Dedifferentiated amniotic fluid mesenchymal stem cell (primary cell): ENCODE data around the gene ATXN2L.
"Not testable (repeated sequence)": the region's sequence is repeated elsewhere in the genome, so short reads cannot be mapped to it uniquely, and the experiment has no call there.

Experiments used
- DNase-seq: peaks from one replicate; pipeline ENCODE4 v3.0.0-alpha.2; 2016; ENCODE audit errors: extremely low spot score

Gene ATXN2L, protein sequence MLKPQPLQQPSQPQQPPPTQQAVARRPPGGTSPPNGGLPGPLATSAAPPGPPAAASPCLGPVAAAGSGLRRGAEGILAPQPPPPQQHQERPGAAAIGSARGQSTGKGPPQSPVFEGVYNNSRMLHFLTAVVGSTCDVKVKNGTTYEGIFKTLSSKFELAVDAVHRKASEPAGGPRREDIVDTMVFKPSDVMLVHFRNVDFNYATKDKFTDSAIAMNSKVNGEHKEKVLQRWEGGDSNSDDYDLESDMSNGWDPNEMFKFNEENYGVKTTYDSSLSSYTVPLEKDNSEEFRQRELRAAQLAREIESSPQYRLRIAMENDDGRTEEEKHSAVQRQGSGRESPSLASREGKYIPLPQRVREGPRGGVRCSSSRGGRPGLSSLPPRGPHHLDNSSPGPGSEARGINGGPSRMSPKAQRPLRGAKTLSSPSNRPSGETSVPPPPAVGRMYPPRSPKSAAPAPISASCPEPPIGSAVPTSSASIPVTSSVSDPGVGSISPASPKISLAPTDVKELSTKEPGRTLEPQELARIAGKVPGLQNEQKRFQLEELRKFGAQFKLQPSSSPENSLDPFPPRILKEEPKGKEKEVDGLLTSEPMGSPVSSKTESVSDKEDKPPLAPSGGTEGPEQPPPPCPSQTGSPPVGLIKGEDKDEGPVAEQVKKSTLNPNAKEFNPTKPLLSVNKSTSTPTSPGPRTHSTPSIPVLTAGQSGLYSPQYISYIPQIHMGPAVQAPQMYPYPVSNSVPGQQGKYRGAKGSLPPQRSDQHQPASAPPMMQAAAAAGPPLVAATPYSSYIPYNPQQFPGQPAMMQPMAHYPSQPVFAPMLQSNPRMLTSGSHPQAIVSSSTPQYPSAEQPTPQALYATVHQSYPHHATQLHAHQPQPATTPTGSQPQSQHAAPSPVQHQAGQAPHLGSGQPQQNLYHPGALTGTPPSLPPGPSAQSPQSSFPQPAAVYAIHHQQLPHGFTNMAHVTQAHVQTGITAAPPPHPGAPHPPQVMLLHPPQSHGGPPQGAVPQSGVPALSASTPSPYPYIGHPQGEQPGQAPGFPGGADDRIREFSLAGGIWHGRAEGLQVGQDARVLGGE

DNA sequence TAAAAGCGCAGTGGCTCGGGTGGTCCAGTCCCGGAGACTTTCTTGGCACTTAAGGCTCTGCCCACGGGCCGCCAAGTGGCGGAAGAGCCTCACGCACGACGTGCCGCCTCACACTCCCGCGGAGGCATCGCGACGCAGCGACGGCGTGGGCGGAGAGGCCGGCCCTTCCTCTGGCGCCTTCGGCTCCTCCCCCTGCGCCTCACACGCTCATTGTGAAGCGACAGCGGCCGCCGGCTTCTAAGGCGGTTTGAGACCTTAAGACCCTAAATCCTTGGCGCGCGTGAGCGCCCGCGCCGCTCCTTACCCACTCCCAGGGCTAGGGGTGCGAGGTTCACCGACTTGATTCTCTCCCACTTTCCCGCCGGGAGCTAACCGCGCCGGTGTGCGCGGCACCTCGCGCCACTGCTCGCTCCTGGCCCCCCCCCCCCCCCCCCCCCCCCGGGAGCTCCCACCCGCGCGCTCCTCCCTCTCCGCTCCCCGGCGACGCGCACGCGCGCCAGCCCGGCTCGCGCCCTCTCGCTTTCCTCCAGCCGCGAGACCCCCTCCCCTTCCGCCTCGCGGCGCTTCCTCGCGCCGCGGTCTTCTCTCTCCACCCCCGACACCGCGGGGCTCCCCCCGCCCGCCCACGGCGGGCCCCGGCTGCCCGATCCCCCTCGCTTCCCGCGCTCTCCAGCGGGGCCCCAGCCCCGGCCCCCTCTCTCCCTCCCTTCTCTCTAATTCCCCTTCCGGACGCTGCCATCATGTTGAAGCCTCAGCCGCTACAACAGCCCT lies at the start of gene ATXN2L:
TSS of gene ATXN2L (plus strand) at position 480 of the 771 bp plus-strand sequence. CDS start at position 741, 261 bp downstream.
- peak; percentile 96 for DNase-seq

DNA sequence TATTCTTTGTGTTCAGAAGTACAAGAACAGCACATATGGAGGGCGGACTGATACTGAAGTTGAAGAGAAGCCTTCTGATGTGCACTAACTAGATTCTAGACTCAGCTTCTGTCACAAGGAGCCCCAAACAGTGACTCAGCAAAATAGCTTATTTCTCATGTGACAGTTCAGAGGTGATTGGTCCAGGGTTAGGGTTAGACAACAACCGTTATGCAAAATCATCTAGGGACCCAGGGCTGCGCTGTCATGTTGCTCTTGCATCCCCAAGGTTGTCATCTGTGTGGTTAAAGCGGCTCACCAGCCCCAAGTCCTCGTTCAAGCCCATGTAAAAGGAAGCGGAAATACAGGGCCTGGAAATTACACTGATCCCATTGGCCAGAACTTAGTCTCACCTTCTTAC lies 41.1 kb upstream of the ATXN2L start:
- not testable (repeated sequence) for DNase-seq

DNA sequence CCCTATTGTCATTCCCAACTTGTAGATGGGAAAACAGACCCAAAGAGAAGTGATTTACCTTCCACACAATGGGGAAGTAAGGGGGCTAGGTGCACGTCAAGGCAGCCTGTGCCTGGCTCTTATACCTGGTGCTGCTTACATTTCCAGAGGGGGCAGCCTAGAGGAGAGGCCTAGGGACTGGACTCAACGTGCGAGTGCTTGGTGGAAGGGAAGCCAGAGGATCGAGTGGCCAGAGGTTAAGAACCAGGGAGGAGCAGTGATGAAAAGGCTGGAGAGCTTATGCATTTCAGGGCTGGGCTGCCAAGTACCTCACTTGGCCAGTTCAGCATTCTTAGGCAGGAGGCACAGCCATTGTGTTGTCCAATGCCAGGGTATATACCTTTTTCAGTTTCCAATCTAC lies 40.4 kb upstream of the ATXN2L start:
- DNase-seq: not testable (repeated sequence)

DNA sequence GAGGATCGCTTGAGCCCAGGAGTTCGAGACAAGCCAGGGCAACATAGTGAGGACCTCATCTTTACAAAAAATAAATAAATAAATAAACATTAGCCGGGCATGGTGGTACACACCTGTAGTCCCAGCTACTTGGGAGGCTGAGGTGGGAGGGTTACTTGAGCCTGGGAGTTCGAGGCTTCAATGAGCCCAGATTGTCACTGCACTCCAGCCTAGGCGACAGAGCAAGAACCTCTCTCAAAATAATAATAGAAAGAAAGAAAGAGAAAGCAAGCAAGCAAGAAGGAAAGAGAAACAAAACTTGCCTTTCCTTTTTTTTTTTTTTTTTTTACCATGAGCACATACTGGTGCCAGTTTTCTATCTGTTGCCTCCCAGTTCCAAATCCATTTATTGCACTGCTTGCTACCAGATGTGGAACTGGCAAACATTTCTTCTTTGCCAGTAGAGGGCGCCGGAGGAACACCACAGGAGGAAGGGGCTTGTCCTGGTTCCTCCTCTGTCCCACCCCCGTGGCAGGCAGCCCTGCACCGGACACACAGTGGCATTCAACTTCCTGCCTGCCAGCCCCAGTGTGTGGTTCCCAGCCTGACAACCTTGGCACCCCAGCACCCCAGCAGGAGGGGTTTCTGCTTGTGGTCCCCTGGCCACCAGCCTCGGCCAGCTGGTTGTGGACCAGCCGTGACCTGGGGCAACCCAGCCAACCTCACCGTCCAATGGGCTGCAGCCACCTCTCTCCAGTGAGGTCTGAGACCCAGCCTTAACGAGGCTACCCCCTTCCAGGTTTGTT lies 20.4 kb upstream of the ATXN2L start:
- DNase-seq: peak; percentile 86

DNA sequence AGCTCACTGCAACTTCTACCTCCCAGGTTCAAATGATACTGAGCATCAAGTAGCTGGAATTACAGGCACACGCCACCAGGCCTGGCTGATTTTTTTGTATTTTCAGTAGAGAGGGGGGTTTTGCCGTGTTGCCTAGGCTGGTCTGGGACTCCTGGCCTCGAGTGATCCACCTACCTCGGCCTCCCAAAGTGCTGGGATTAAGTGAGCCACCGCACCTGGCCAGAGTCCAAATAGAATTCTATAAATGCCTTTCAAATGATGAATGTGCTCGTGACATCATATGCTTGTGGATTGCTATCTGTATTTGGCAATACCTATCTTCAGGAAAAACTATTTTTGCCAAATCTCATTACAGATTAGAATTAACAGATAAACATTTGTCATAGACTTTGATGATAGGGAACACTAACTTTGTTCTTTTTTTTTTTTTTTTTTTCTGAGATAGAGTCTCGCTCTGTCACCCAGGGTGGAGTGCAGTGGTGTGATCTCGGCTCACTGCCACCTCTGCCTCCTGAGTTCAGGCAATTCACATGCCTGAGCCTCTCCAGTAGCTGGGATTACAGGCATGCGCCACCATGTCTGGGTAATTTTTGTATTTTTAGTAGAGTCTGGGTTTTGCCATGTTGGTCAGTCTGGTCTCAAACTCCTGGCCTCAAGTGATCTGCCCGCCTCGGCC lies 15.2 kb upstream of the ATXN2L start:
- not testable (repeated sequence) for DNase-seq

DNA sequence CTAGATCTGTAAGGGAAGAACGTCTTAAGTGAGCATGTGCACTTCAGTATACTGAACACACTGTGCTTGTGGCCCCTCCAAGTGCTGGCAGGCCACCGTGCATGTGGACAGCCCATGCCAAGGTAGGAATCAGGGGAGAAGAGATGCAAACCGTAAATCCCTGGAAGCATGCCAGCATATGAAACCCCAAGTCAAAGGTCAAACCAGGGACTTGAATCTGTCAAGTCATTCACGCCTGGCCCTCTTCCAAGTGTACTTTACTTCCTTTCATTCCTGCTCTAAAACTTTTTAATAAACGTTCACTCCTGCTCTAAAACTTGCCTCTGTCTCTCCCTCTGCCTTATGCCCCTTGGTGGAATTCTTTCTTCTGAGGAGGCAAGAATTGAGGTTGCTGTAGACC lies 2.8 kb upstream of the ATXN2L start:
- DNase-seq: no peak

DNA sequence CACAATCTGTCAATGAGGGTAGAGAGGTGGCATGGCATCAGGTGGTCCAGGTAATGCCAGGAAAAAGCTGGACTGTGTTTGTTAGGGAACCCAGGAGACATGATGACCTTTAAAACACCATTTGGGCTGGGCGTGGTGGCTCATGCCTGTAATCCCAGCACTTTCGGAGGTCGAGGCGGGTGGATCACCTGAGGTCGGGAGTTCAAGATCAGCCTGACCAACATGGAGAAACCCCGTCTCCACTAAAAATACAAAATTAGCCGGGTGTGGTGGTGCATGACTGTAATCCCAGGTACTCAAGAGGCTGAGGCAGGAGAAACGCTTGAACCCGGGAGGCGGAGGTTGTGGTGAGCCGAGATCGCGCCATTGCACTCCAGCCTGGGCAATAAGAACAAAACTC lies 2.3 kb upstream of the ATXN2L start:
- DNase-seq: not testable (repeated sequence)

DNA sequence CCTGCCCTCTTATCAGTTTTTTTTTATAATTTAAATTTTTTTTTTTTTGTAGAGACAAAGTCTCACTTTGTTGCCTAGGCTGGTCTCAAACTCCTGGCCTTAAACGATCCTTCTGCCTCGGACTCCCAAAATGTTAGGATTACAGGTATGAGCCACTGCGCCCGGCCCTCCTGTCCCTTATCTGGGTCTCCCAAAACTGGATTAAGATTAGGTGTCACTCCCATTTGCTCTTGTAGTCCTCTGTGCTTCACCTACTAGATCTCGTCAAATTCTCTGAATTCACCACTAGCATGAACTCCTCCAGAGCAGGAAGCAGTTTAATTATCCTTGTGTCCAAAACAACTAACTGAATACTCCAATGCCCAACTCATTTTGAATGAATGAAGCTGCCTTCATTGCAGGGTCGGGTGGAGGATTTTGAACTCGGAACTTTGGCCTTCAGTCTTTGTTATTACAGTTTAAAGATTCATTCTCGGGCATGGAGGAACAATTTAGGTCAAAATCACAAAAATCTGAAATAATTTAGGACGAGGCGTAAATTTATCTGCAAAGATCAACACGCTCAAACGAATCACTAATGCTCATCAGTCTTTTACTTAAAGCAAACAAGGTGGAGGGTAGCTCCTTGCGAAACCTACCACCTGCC lies 802 bp upstream of the ATXN2L start:
- no peak for DNase-seq

DNA sequence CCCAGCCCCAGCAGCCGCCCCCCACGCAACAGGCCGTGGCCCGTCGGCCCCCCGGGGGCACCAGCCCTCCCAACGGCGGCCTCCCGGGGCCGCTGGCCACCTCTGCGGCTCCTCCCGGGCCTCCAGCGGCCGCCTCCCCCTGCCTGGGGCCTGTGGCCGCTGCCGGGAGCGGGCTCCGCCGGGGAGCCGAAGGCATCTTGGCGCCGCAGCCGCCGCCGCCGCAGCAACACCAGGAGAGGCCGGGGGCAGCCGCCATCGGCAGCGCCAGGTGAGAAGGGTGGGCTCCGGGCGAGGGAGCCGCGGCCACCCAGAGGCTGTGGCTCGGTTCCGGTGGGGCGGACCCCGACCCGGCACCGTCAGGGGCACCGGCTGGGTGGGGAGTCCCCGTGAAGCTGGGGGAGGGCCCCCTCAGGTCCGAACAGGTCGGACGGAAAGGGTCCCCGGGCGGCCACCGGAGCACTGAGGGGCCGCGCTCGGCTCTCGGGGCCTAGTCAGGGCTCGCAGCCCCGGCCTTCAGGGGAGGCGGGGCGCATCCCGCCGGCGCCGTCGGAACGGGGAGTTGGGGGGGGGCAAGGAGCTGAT lies 583 bp downstream of the ATXN2L start:
- DNase-seq: no peak

DNA sequence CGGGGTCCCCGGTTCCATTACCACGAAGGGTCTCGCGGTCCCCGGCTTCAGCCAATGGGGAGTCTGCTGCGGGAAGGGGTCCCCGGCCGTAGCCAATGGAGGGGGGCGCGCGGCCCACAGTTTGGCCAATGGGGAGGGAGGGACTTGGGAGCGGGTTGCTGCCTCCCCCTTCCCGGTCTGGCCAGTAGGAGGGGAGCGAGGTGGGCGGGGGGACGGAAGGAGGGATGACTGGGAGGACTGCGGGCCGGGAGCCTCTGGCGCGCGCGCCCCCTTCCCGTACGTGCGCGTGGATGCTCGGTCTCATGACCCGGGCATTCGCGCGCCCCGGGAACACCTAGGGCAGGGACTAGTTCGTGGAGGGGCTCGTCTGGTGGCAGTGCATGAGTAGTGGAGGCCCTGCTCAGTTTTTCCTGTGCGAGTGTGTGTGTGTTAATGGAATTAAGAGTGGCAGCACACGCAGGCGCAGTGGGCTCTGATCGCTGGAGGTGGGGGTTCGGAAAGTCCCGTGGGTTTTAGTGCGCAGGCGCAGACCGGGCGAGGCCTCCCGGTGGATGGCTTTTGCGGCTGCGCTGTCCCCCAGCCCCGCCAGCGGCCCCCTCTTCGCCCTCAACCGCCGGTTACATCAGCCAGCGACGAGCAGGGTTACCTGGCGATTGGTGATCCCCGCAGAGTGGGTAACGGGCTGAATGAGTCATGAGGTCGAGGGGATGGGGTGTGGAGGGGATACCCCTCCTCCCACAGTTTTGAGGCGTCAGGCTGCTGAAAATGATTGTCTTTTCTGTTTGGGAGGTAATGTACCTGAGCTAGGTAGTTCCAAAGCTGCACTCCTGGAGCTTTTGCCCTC lies 1.3 kb downstream of the ATXN2L start:
- peak; percentile 97 for DNase-seq

DNA sequence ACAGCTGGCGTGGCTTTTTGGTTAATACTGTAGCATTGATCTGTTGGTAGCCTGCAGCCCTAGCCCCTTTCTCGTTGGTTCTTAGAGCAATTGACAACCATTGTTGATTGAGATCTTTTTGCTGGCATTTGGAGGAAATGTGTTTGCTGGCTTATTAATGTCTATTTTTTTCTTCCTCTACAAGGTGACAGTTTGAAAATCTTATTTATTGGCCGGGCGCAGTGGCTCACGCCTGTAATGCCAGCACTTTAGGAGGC lies 1.8 kb downstream of the ATXN2L start:
- no peak for DNase-seq

DNA sequence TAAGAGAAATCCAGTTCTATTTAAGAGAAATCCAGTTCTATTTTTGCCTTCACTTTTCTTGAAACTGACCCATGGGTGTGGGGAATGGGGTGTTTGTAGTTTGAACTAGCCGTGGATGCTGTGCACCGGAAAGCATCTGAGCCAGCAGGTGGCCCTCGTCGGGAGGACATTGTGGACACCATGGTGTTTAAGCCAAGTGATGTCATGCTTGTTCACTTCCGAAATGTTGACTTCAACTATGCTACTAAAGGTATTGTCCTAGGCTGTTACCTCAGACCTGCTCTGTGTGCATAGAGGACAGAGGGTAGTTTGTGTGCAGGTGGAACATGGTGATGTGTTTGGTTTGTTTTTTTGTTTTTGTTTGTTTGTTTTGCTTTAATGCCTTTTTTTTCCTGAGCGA lies 3.3 kb downstream of the ATXN2L start:
- DNase-seq: no peak

DNA sequence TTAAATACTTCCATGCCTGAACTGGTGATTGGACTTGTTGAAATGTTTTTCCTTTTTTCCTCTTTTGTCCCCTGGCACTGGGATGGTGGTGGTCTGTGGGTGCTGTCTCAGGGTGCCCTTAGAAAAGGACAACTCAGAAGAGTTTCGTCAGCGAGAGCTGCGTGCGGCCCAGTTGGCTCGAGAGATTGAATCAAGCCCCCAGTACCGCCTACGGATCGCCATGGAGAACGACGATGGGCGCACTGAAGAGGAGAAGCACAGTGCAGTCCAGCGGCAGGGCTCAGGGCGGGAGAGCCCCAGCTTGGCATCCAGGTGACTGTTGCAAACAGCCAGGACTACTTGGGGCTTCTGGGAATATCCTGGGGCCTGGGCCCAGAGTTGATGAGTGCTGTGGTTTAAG lies 6.9 kb downstream of the ATXN2L start:
- DNase-seq: no peak

DNA sequence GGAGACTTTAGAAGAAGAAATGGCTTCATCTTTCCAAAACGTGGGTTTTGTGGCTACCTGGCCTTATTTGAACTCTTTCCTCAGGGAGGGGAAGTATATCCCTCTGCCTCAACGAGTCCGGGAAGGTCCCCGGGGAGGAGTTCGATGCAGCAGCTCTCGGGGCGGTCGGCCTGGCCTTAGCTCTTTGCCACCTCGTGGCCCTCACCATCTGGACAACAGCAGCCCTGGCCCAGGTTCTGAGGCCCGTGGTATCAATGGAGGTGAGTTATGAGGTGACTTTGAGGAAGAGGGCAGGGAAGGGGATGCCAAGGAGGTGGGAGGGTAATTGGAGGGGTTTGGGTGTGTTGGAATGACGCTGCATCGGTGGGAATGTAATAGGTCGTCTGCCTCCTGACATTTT lies 7.7 kb downstream of the ATXN2L start:
- DNase-seq: no peak

DNA sequence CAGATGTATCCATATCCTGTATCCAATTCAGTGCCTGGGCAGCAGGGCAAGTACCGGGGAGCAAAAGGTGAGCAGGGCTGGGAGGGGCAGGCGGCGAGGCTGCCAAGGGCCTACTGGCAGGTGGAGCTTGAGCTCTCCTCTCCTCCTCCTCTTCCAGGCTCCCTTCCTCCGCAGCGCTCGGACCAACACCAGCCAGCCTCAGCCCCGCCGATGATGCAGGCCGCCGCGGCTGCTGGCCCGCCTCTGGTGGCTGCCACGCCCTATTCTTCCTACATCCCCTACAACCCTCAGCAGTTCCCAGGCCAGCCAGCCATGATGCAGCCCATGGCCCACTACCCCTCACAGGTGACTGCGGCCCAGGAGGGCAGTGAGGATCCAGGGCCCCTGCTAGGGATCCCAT lies 11.6 kb downstream of the ATXN2L start:
- no peak for DNase-seq

DNA sequence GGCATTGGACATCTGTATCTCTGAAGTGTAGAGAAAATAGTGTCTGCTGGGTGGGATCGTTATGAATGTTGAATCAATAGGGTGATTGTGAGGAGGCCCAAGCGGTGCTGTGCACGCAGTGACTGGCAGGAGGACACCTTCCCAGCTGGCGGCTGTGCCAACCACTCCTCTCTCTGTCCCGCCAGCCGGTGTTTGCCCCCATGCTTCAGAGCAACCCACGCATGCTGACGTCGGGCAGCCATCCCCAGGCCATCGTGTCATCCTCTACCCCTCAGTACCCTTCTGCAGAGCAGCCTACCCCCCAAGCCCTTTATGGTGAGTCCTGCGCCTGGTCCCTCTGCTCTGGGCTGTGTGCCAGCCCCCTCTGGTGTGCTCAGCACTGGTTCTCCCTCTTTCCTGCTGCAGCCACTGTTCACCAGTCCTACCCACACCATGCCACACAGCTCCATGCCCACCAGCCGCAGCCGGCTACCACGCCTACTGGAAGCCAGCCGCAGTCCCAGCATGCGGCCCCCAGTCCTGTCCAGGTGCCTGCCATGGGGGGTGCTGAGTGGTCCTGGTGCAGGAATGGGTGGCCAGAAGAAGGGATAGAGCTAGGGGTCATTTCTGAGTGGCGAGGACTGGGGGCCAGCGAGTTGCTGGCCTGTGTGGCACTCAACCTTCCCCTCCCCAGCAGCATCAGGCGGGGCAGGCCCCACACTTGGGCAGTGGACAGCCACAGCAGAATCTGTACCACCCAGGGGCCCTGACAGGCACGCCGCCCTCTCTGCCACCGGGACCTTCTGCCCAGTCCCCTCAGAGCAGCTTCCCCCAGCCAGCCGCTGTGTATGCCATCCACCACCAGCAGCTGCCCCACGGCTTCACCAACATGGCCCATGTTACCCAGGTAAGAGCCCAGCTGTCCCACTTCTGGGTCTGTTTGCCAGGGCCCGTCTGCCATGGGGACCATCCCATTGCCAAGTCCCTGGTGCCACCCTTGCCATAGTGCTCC lies 12.4 kb downstream of the ATXN2L start:
- no peak for DNase-seq
